Measurements from ENCODE around the gene MTA1. TPM values are rescaled to one million over a fixed set of nuclear protein-coding genes. Genes with fewer than 3 reads are reported as not detected.

The MTA1 gene
- total and polyA plus RNA-seq, 10 of the 15 experiments (the other 5 are each of a cell fraction or from before 2014, with no cell fraction given): 0.14 to 162 (median 30.6) TPM

DNA sequence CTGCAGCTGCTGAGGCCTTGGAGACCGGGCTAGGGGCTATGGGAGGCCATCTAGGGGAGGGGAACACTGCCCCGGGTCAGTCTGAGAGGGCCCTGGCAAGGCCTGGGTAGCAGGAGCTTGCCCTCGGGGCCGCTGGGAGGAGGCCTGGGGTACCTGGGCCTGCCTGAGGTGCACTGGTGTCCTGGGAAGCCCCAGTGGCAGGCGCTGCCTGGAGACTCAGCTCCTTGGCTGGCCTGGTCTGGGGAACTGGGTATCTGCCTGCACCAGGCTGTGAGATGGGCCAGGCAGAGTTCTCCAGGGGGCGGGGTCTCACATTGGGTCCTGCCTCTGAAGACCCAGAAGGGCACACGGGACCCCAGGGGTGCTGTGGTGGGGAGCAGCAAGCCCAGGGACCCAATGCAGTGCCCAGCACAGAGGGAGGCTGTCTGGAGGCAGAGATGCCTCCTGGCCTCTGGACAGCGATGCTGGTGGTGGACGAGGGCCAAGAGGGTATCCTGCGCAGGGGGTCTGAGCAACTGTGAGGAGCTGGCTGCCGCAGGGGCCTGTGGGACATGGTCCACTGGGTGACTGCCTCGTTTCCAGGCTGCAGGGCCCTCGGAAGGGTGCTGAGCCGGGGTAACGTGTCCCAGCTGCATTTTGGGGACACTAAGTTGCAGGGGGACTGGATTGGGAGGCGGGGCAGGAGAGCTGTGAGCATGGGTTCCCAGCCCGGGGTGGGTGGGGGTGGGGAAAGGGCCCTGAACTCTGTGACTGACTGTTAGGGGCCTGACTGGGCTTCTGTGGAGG, 7.4 kb upstream of the MTA1 start (continued):
- TF ChIP-seq, protein P1, sequence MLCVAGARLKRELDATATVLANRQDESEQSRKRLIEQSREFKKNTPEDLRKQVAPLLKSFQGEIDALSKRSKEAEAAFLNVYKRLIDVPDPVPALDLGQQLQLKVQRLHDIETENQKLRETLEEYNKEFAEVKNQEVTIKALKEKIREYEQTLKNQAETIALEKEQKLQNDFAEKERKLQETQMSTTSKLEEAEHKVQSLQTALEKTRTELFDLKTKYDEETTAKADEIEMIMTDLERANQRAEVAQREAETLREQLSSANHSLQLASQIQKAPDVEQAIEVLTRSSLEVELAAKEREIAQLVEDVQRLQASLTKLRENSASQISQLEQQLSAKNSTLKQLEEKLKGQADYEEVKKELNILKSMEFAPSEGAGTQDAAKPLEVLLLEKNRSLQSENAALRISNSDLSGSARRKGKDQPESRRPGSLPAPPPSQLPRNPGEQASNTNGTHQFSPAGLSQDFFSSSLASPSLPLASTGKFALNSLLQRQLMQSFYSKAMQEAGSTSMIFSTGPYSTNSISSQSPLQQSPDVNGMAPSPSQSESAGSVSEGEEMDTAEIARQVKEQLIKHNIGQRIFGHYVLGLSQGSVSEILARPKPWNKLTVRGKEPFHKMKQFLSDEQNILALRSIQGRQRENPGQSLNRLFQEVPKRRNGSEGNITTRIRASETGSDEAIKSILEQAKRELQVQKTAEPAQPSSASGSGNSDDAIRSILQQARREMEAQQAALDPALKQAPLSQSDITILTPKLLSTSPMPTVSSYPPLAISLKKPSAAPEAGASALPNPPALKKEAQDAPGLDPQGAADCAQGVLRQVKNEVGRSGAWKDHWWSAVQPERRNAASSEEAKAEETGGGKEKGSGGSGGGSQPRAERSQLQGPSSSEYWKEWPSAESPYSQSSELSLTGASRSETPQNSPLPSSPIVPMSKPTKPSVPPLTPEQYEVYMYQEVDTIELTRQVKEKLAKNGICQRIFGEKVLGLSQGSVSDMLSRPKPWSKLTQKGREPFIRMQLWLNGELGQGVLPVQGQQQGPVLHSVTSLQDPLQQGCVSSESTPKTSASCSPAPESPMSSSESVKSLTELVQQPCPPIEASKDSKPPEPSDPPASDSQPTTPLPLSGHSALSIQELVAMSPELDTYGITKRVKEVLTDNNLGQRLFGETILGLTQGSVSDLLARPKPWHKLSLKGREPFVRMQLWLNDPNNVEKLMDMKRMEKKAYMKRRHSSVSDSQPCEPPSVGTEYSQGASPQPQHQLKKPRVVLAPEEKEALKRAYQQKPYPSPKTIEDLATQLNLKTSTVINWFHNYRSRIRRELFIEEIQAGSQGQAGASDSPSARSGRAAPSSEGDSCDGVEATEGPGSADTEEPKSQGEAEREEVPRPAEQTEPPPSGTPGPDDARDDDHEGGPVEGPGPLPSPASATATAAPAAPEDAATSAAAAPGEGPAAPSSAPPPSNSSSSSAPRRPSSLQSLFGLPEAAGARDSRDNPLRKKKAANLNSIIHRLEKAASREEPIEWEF (IDR thresholded peaks at IDR 0.05; ENCODE audit: insufficient replicate concordance, low read depth, low read length): no peak
- TF ChIP-seq EED (IDR thresholded peaks at IDR 0.05; ENCODE audit: low read depth): no peak
- no peak for TF ChIP-seq MYC (IDR thresholded peaks at IDR 0.05; ENCODE audit: insufficient read depth, insufficient read length, insufficient replicate concordance, low read length, severe bottlenecking)
- no peak for TF ChIP-seq SMARCA5 (IDR thresholded peaks at IDR 0.05)
- no peak for TF ChIP-seq WRNIP1 (IDR thresholded peaks at IDR 0.05; ENCODE audit: borderline replicate concordance, low read depth, low read length)
